CD4-positive, alpha-beta T cell (primary cell): ENCODE data around the gene SAMD3. TPM values are rescaled to one million over a fixed set of nuclear protein-coding genes. Genes with fewer than 3 reads are reported as not detected.
"Not testable (repeated sequence)": the region's sequence is repeated elsewhere in the genome, so short reads cannot be mapped to it uniquely, and the experiment has no call there.

Experiments used
- ATAC-seq: fragments of 200-7000 bp; cut with Tn5 transposase; one replicate; pipeline ENCODE4 v1.10.0; 2022; ENCODE audit warnings: mild to moderate bottlenecking; ENCODE audit not compliant: poor library complexity
- CTCF ChIA-PET: fragments of 350-600 bp; sonication (Branson Sonifier 250); formaldehyde crosslinking; loops from one replicate; lab custom pipeline; 2021; ENCODE audit warnings: antibody characterized with exemption, inconsistent platforms; lab: Charles Lee
- POLR2A ChIA-PET: fragments of 350-600 bp; sonication (Branson Sonifier 250); formaldehyde crosslinking; loops from one replicate; lab custom pipeline; 2021; ENCODE audit warnings: antibody characterized with exemption, inconsistent platforms; lab: Charles Lee
- DNase-seq, 14 experiments: peaks; one replicate each; pipeline ENCODE4 v3.0.0-alpha.2; 2013 to 2020; ENCODE audit warnings: mixed read lengths in 2 of 14
- H3K27ac ChIP-seq, 2 donors: one replicate each; pipeline versions ENCODE4 v1.5.1 to v1.7.0; 2013; ENCODE audit warnings: low read length in 2 of 2, low read depth in 1 of 2, mild to moderate bottlenecking in 1 of 2
- H3K27me3 ChIP-seq, 2 experiments: 1 replicate in 1 of 2; 2 replicates in 1 of 2; pipeline versions ENCODE4 v1.6.1 to v1.7.0; 2013; ENCODE audit warnings: low read length in 2 of 2, control low read depth in 1 of 2, mild to moderate bottlenecking in 1 of 2, moderate library complexity in 1 of 2; ENCODE audit not compliant: insufficient read depth in 2 of 2, control insufficient read depth in 1 of 2
- H3K36me3 ChIP-seq: one replicate; pipeline ENCODE4 v1.6.1; 2013; ENCODE audit warnings: low read length, control low read depth; ENCODE audit not compliant: insufficient read depth
- H3K4me1 ChIP-seq: one replicate; pipeline ENCODE4 v1.6.1; 2013; ENCODE audit warnings: low read length, control low read depth; ENCODE audit not compliant: insufficient read depth
- H3K4me3 ChIP-seq: one replicate; pipeline ENCODE4 v1.5.1; 2013; ENCODE audit warnings: mild to moderate bottlenecking, low read length, moderate library complexity
- H3K9me3 ChIP-seq, 2 experiments: 1 replicate in 1 of 2; 2 replicates in 1 of 2; pipeline versions ENCODE4 v1.6.1 to v1.7.0; 2013; ENCODE audit warnings: low read length in 2 of 2, mild to moderate bottlenecking in 2 of 2, control low read depth in 1 of 2, moderate library complexity in 1 of 2; ENCODE audit not compliant: control insufficient read depth in 1 of 2, insufficient read depth in 1 of 2
- H3K27ac Mint-ChIP-seq: one replicate; pipeline ENCODE4 v1.8.0; 2020; ENCODE audit warnings: mixed read lengths
- H3K27me3 Mint-ChIP-seq: one replicate; pipeline ENCODE4 v1.8.0; 2021; ENCODE audit warnings: mixed read lengths
- H3K36me3 Mint-ChIP-seq: one replicate; pipeline ENCODE4 v1.8.0; 2021; ENCODE audit warnings: low read depth, mixed read lengths
- H3K4me1 Mint-ChIP-seq: one replicate; pipeline ENCODE4 v1.8.0; 2021; ENCODE audit warnings: low read depth, mixed read lengths
- H3K4me3 Mint-ChIP-seq: one replicate; pipeline ENCODE4 v1.8.0; 2020; ENCODE audit warnings: mild to moderate bottlenecking, mixed read lengths
- H3K9me3 Mint-ChIP-seq: one replicate; pipeline ENCODE4 v1.8.0; 2020; ENCODE audit warnings: mixed read lengths
- intact Hi-C, 2 experiments: fragments of 100-400 bp; cut with DNase I in 1 of 2; cut with micrococcal nuclease in 1 of 2; formaldehyde crosslinking; loops; one replicate each; pipeline versions ENCODE4 v1.15.1 to v1.9.0; 2023 to 2025; cut with DNase I, micrococcal nuclease
- total RNA-seq, 174 experiments: library from RNA in 2 of 174; stranded (reverse) in 2 of 174; gene quantifications; one replicate each; pipeline ENCODE4 v1.2.3 and lab custom pipeline; 2021 to 2026
- TF ChIP-seq, protein P1 (sequence below): fragments of 200-600 bp; IDR thresholded peaks from one replicate; pipeline ENCODE4 v1.8.0; 2022; ENCODE audit warnings: antibody characterized with exemption, mild to moderate bottlenecking

The SAMD3 gene
- total RNA-seq, 2 experiments from 2014 or later = 24.3 to 28.7 TPM

DNA sequence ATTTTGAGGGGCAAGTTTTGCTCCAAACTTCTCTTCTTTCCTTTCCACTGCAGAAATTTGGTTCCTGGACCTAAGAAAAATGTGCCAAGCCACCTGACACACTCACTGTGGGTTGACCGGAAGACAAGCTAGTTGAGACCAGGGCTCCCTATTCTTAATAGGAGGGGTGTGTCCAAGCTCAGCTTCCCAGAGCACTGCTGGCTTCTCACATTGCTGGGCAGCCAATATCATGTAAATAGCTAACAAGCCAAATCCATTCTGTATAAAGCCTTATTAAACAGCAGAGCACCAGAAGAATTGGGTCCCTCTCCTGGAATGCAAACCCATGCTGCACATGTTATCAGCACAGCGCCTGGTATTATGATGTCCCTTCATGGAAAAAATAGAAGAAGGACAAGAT lies 17.0 kb upstream of the SAMD3 start:
- TF ChIP-seq, protein P1, sequence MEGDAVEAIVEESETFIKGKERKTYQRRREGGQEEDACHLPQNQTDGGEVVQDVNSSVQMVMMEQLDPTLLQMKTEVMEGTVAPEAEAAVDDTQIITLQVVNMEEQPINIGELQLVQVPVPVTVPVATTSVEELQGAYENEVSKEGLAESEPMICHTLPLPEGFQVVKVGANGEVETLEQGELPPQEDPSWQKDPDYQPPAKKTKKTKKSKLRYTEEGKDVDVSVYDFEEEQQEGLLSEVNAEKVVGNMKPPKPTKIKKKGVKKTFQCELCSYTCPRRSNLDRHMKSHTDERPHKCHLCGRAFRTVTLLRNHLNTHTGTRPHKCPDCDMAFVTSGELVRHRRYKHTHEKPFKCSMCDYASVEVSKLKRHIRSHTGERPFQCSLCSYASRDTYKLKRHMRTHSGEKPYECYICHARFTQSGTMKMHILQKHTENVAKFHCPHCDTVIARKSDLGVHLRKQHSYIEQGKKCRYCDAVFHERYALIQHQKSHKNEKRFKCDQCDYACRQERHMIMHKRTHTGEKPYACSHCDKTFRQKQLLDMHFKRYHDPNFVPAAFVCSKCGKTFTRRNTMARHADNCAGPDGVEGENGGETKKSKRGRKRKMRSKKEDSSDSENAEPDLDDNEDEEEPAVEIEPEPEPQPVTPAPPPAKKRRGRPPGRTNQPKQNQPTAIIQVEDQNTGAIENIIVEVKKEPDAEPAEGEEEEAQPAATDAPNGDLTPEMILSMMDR = no peak
- no peaks in the 10 kb centered on the region for H3K9me3 Mint-ChIP-seq
- ChIA-PET CTCF (interaction anchor here (1.7 kb wide), 1 partner anchor 16 kb away, joined by 5 read pairs; the partner anchor contains the start of gene SAMD3), POLR2A (interaction anchor here (0.7 to 1.1 kb wide), 2 partner anchors 24 to 41 kb away, joined by 3 read pairs; no protein-coding TSS in a partner anchor)
- H3K27me3 ChIP-seq = no peaks in the 10 kb centered on the region
- intact Hi-C loops = no loop called here
- no peak overlapping the region for H3K27ac Mint-ChIP-seq
- no peaks in the 10 kb centered on the region for H3K36me3 Mint-ChIP-seq
- no peaks in the 10 kb centered on the region for H3K4me1 ChIP-seq
- H3K27me3 Mint-ChIP-seq = no peaks in the 10 kb centered on the region
- no peaks in the 10 kb centered on the region for H3K4me1 Mint-ChIP-seq
- H3K4me3 ChIP-seq = no peak overlapping the region
- H3K9me3 ChIP-seq = no peaks in the 10 kb centered on the region
- DNase-seq (no peak), ATAC-seq (no peak)
- no peak overlapping the region for H3K4me3 Mint-ChIP-seq
- H3K27ac ChIP-seq = no peak overlapping the region
- H3K36me3 ChIP-seq = no peaks in the 10 kb centered on the region

DNA sequence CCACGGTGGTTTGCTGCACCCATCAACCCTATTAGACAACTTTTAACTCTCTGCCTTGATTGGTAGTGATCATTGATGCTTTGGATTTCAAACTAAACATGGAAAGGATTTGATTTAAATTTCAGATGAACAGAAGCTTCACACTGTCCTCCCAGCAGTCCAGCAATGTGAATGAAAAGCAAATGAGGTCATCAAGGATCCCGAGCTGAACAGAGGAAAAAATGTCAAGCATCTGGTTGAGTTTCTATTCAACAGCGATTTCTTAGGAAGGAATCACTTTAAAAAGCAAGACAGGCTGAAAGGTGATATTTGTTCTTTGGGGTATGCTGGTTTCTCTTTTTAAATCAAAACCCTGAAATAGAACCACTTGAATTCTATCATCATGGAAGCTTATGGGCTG lies 10.6 kb upstream of the SAMD3 start:
- no peak overlapping the region for H3K4me3 ChIP-seq
- H3K27ac ChIP-seq = no peak overlapping the region
- Mint-ChIP-seq H3K9me3 (no peaks in the 10 kb centered on the region), H3K27ac (no peak overlapping the region), H3K4me3 (no peak overlapping the region), H3K36me3 (no peaks in the 10 kb centered on the region), H3K27me3 (no peaks in the 10 kb centered on the region), H3K4me1 (peaks cover 6% of the 10 kb centered on the region)
- DNase-seq = no peak
- no peaks in the 10 kb centered on the region for H3K27me3 ChIP-seq
- ChIA-PET POLR2A (no interaction called here), CTCF (no interaction called here)
- no peak for ATAC-seq
- H3K4me1 ChIP-seq = no peaks in the 10 kb centered on the region
- H3K36me3 ChIP-seq = no peaks in the 10 kb centered on the region
- TF ChIP-seq, protein P1 = no peak
- intact Hi-C loops = no loop called here
- no peaks in the 10 kb centered on the region for H3K9me3 ChIP-seq

DNA sequence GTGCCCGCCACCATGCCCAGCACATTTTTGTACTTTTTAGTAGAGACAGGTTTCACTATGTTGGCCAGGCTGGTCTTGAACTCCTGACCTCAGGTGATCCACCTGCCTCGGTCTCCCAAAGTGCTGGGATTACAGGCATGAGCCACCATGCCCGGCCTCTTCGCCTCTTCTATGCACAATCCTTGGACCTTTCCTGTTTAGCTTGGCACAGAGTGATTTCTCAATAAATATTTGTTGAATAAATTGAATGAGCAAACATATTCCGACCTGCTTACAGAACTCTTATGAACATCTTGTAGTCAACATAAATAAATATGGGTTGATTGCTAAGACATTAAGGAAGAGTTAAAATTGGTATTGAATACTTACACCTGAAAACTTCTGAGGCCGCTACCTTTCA lies 7.8 kb upstream of the SAMD3 start:
- CTCF ChIA-PET, intact Hi-C loops, H3K4me1 Mint-ChIP-seq, POLR2A ChIA-PET, H3K9me3 ChIP-seq, H3K4me3 Mint-ChIP-seq, H3K4me1 ChIP-seq, H3K27ac Mint-ChIP-seq, DNase-seq, H3K36me3 ChIP-seq, H3K4me3 ChIP-seq, H3K27me3 ChIP-seq, H3K9me3 Mint-ChIP-seq, H3K27me3 Mint-ChIP-seq, ATAC-seq, H3K27ac ChIP-seq, H3K36me3 Mint-ChIP-seq: not testable (repeated sequence)

DNA sequence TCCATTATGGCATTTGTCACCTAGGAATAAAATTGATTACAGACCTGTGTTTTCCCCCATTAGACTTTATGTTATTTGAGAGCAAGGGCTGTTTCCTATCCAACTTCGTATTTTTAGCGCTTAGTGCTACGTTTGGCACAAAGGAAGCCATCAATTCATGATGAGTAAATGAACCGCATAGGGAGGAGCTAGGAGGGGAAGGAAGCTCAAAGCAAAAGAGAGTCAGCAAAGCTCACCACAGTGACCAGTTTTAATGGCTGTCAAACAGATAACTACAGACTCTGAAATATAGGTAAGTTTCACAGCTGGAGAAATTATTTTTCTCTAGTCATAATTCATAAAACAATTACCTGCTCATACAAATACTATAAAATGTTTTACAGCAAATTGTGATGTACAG lies 6.9 kb upstream of the SAMD3 start:
- no peaks in the 10 kb centered on the region for H3K9me3 ChIP-seq
- TF ChIP-seq, protein P1 = no peak
- H3K4me3 Mint-ChIP-seq = no peak overlapping the region
- peak; percentile 69 for ATAC-seq
- H3K27ac Mint-ChIP-seq = no peak overlapping the region
- no peaks in the 10 kb centered on the region for H3K4me1 ChIP-seq
- H3K27me3 Mint-ChIP-seq = no peaks in the 10 kb centered on the region
- no peaks in the 10 kb centered on the region for H3K36me3 Mint-ChIP-seq
- H3K9me3 Mint-ChIP-seq = peaks cover 5% of the 10 kb centered on the region
- POLR2A ChIA-PET = no interaction called here
- H3K4me1 Mint-ChIP-seq = peaks cover 6% of the 10 kb centered on the region
- no peak overlapping the region for H3K4me3 ChIP-seq
- no peaks in the 10 kb centered on the region for H3K36me3 ChIP-seq
- CTCF ChIA-PET = no interaction called here
- H3K27ac ChIP-seq = no peak overlapping the region
- peak in 2 of 14 experiments; percentile 19 to 59 for DNase-seq
- intact Hi-C loops = no loop called here
- no peaks in the 10 kb centered on the region for H3K27me3 ChIP-seq
